TTC549 (cell line): ENCODE measurements around the gene HPRT1.

Experiments used
- FAIRE-seq: peaks from 2 replicates; lab custom pipeline; 2012; peaks lifted over from hg19 to GRCh38; lab: Jason Lieb, UNC

HPRT1 gene

GRCh38 chrX:134544513-134545151 is 84.7 kb downstream of the HPRT1 start:
- FAIRE-seq: no peak

DNA sequence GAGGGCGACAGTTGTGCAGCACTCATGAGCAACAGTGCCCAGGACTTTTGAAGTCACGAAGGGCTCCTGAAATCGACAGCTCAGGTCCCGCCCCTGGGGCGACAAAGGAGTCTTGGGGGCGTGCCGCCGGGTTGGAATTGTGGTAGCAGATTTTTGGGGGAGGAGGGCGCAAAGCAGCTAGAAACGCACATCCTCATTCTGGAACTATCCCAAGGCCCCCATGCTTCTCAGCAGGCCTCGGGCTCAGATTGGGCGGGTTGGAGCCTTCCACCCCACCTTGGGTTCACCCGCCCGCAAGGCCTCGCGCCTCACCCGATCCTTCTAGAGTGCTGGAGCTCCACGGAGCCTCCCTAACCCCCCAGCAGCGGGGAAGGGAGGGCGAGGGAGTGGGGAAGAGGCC is 85.5 kb downstream of the HPRT1 start:
- no peak for FAIRE-seq

DNA sequence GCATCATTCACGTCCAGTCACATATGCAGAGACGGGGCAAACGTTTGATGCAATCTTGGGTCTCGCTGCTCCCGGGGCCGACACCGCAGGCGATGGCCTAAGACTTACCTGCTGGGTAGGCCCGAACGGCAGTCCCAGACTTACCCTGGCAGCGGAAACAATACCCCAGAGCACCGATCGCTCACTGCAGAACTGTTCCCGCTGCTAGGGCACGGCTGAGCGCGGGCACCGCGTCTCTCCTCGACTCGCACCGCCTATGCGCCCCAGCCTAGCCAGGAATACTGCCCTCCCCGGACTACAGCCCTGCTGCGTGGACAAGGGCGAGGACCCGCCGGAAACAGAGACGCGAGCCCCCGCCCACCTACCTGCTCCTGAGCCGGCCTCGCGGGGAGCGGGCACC is 86.2 kb downstream of the HPRT1 start:
- no peak for FAIRE-seq

- FAIRE-seq: no peak
Observed at GRCh38 chrX:134547047-134547679, 87.2 kb downstream of the HPRT1 start.

DNA sequence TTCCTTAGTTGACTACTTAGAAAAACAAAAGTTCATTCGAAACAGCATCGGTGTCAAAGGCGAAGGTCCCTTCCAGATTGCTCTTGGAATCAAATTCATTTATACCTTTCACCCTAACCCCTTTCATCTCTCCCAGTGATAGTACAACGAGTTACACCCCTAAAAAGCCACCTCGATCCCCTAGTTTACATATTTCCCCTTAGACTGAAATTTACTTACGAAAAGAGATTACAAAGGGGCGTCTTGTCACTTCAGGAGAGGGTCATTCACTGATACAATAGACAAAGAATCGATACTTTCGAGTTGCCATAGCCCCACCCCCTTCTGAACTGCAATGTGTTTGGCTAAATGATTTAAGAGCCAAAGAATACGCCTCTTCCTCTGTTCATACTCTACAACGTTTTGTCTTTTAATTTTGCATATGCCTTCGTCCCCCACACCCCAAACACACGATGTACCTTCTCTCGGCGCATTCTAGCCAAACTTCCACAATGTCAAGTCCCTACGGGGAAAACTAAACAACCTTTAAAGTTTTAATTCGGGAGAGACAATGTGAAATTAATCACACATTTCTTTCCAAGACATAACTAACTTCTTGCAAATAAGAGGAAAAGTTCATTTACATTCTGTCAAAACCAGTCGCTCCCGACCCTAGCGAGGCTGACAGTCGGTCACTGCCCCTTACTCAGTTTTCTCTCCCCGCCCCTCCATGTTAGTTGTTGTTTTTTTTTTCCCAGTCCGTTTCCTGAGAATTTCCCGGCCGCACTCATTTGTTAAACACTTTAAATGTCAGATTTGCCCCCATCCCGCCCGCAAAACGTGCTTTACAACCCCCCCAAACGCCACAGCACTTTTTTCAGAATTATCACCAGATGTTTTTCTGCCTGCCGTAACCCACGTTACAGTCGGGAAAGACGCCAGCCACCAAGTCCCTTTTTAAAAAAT is 88.6 kb downstream of the HPRT1 start:
- FAIRE-seq: no peak
